CD1c-positive myeloid dendritic cell (primary cell): ENCODE measurements around the gene USP49.
A peak's percentile ranks its signal among the peaks of the same experiment; 100 is the strongest.

ENCODE experiments used
- DNase-seq: peaks from one replicate; pipeline ENCODE4 v3.0.0-alpha.2; 2016; ENCODE audit errors: extremely low spot score

The USP49 gene

GRCh38 chr6:41874741-41875140 lies 20.4 kb downstream of the USP49 start:
- DNase-seq: no peak

- peak; percentile 44 for DNase-seq
Observed at GRCh38 chr6:41872147-41872546, 23.0 kb downstream of the USP49 start.

GRCh38 chr6:41871691-41872090 lies 23.5 kb downstream of the USP49 start:
- peak; percentile 29 for DNase-seq

GRCh38 chr6:41859356-41859755 lies 35.8 kb downstream of the USP49 start:
- DNase-seq: no peak

- no peak for DNase-seq
Observed at GRCh38 chr6:41858703-41859102, 36.5 kb downstream of the USP49 start.

GRCh38 chr6:41850861-41851260 lies 44.3 kb downstream of the USP49 start:
- DNase-seq: no peak

- peak; percentile 52 for DNase-seq
Observed at GRCh38 chr6:41846666-41847237, 48.4 kb downstream of the USP49 start.

GRCh38 chr6:41843178-41843577 lies 52.0 kb downstream of the USP49 start:
- no peak for DNase-seq

GRCh38 chr6:41840326-41840725 lies 54.8 kb downstream of the USP49 start:
- DNase-seq: peak; percentile 31

- no peak for DNase-seq
Observed at GRCh38 chr6:41836660-41837052, 58.5 kb downstream of the USP49 start.

GRCh38 chr6:41836022-41836659 lies 59.0 kb downstream of the USP49 start:
- no peak for DNase-seq

- no peak for DNase-seq
Observed at GRCh38 chr6:41832263-41832662, 62.9 kb downstream of the USP49 start.

GRCh38 chr6:41826343-41827022 lies 68.7 kb downstream of the USP49 start:
- DNase-seq: no peak

GRCh38 chr6:41824571-41825569 lies 70.3 kb downstream of the USP49 start:
- peak; percentile 57 for DNase-seq

GRCh38 chr6:41823178-41823577 lies 72.0 kb downstream of the USP49 start:
- no peak for DNase-seq

- DNase-seq: no peak
Observed at GRCh38 chr6:41822021-41822420, 73.2 kb downstream of the USP49 start.

GRCh38 chr6:41821266-41821665 lies 73.9 kb downstream of the USP49 start:
- peak; percentile 56 for DNase-seq

- DNase-seq: no peak
Observed at GRCh38 chr6:41818271-41819054, 76.7 kb downstream of the USP49 start.

GRCh38 chr6:41815587-41815986 lies 79.6 kb downstream of the USP49 start:
- no peak for DNase-seq

- DNase-seq: no peak
Observed at GRCh38 chr6:41814629-41815028, 80.5 kb downstream of the USP49 start.

- DNase-seq: no peak
Observed at GRCh38 chr6:41813956-41814355, 81.2 kb downstream of the USP49 start.
